Fibroblast of villous mesenchyme (primary cell): Measurements from ENCODE around the gene MPV17L2. TPM values are rescaled to one million over a fixed set of nuclear protein-coding genes. Genes with fewer than 3 reads are reported as not detected.
A peak's percentile ranks its signal among the peaks of the same experiment; 100 is the strongest.

Experiments
- DNase-seq: peaks from one replicate; pipeline ENCODE4 v3.0.0-alpha.2; 2010; ENCODE audit warnings: low read depth
- H3K4me3 ChIP-seq: 2 replicates; pipeline ENCODE4 v1.5.1; 2011; ENCODE audit warnings: low read depth, mild to moderate bottlenecking, low read length
- CTCF ChIP-seq: IDR thresholded peaks from 2 replicates; pipeline ENCODE4 v1.5.1; 2012; ENCODE audit warnings: low read depth, mild to moderate bottlenecking, low read length; ENCODE audit not compliant: insufficient read depth
- small RNA-seq: library from RNA; depleted of rRNA; stranded (forward); fragments of <200 nt; gene quantifications from one replicate; pipeline ENCODE3, GENCODE V24; 2012
- total RNA-seq: library from RNA; depleted of rRNA; stranded (reverse); fragments of >200 nt; gene quantifications from 2 replicates; pipeline ENCODE4 v1.2.3, GENCODE V29; 2012

The MPV17L2 gene
- total RNA-seq, 1 donor = 10.8 TPM

- no peak overlapping the region for H3K4me3 ChIP-seq
- TF ChIP-seq CTCF = peak; percentile 3
- no peak for DNase-seq
These were observed 39.7 kb downstream of the MPV17L2 start for GRCh38 chr19:18232540-18233223.

- TF ChIP-seq CTCF = no peak
- H3K4me3 ChIP-seq = no peak overlapping the region
- DNase-seq = peak; percentile 57
These were observed 40.3 kb downstream of the MPV17L2 start for GRCh38 chr19:18233224-18233825.

- no peak for TF ChIP-seq CTCF
- DNase-seq = no peak
- H3K4me3 ChIP-seq = no peak overlapping the region
These were observed 41.2 kb downstream of the MPV17L2 start for GRCh38 chr19:18234194-18234593.

- no peak for DNase-seq
- no peak overlapping the region for H3K4me3 ChIP-seq
- no peak for TF ChIP-seq CTCF
These were observed 46.3 kb downstream of the MPV17L2 start for GRCh38 chr19:18239303-18239702.

GRCh38 chr19:18245297-18245696 is 52.3 kb downstream of the MPV17L2 start:
- no peak overlapping the region for H3K4me3 ChIP-seq
- DNase-seq = no peak
- TF ChIP-seq CTCF = no peak

Small RNA genes lying within 50 kb of the gene (small RNA-seq; reads per million reads assigned to genes)
- not detected for gene IFI30

Other genes starting within 250 kb of the MPV17L2 start
- under 0.01 TPM in 2 replicates for gene KCNN1, start 226.1 kb upstream of the MPV17L2 start, total RNA-seq
- 3.5 and 3.9 TPM in 2 replicates for gene ARRDC2, start 185.0 kb upstream of the MPV17L2 start, total RNA-seq
- 0.64 and 1.3 TPM in 2 replicates for gene IL12RB1, start 106.3 kb upstream of the MPV17L2 start, total RNA-seq
- 1.9 and 3.0 TPM in 2 replicates for gene MAST3, start 95.4 kb upstream of the MPV17L2 start, total RNA-seq
- 30.7 and 30.9 TPM in 2 replicates for gene PIK3R2, start 40.1 kb upstream of the MPV17L2 start, total RNA-seq
- gene IFI30, start 19.4 kb upstream of the MPV17L2 start, total RNA-seq = 24.2 and 29.0 TPM in 2 replicates
- 0.97 and 1.3 TPM in 2 replicates for gene RAB3A, start 10.8 kb downstream of the MPV17L2 start, total RNA-seq
- under 0.01 and 0.32 TPM in 2 replicates for gene PDE4C, start 33.2 kb downstream of the MPV17L2 start, total RNA-seq
- 0.86 and 0.97 TPM in 2 replicates for gene IQCN, start 81.2 kb downstream of the MPV17L2 start, total RNA-seq
- gene JUND, start 88.4 kb downstream of the MPV17L2 start, total RNA-seq = 111 and 150 TPM in 2 replicates
- gene LSM4, start 129.9 kb downstream of the MPV17L2 start, total RNA-seq = 131 and 143 TPM in 2 replicates
- 24.8 and 29.8 TPM in 2 replicates for gene PGPEP1, start 147.4 kb downstream of the MPV17L2 start, total RNA-seq
- 28.9 and 49.9 TPM in 2 replicates for gene GDF15, start 192.9 kb downstream of the MPV17L2 start, total RNA-seq
- gene LRRC25, start 204.4 kb downstream of the MPV17L2 start, total RNA-seq = under 0.01 TPM in 1 of 2 replicates, not detected in the other
- gene SSBP4, start 226.2 kb downstream of the MPV17L2 start, total RNA-seq = 56.1 and 73.4 TPM in 2 replicates
- 25.4 and 48.4 TPM in 2 replicates for gene ISYNA1, start 244.9 kb downstream of the MPV17L2 start, total RNA-seq